GM12864 (cell line): ENCODE measurements around the gene METAP2.

ENCODE experiments used
- DNase-seq: peaks from one replicate; pipeline ENCODE4 v3.0.0-alpha.2; 2011; ENCODE audit warnings: low read depth
- H3K4me3 ChIP-seq: 2 replicates; pipeline ENCODE4 v1.5.1; 2011; ENCODE audit warnings: mild to moderate bottlenecking, low read depth, low read length, control low read depth
- TF ChIP-seq, protein P1 (sequence below): IDR thresholded peaks from 2 replicates; pipeline ENCODE4 v1.5.1; 2011; ENCODE audit warnings: low read depth, mild to moderate bottlenecking, moderate library complexity, low read length, control low read depth, inconsistent platforms; ENCODE audit errors: missing control alignments

Gene METAP2

DNA sequence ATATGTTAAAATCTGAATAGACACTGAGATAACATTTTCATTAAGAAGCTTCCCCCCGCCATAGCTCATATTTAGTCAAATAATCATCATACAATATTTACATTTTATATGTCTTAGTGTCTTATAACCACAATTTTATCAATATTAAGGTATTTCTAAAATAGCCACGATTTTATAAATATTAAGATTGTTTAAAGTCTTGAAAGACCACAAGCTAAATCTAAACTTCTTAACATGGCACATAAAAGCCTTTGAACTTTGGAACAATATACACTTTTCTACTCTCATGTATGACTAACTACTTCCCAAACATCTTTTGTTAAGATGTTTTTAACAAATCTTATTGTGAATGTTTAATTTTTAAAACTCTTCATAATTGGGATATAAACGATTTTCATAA lies 70.8 kb downstream of the METAP2 start:
- no peak for DNase-seq
- TF ChIP-seq, protein P1, sequence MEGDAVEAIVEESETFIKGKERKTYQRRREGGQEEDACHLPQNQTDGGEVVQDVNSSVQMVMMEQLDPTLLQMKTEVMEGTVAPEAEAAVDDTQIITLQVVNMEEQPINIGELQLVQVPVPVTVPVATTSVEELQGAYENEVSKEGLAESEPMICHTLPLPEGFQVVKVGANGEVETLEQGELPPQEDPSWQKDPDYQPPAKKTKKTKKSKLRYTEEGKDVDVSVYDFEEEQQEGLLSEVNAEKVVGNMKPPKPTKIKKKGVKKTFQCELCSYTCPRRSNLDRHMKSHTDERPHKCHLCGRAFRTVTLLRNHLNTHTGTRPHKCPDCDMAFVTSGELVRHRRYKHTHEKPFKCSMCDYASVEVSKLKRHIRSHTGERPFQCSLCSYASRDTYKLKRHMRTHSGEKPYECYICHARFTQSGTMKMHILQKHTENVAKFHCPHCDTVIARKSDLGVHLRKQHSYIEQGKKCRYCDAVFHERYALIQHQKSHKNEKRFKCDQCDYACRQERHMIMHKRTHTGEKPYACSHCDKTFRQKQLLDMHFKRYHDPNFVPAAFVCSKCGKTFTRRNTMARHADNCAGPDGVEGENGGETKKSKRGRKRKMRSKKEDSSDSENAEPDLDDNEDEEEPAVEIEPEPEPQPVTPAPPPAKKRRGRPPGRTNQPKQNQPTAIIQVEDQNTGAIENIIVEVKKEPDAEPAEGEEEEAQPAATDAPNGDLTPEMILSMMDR: no peak
- no peak overlapping the region for H3K4me3 ChIP-seq

DNA sequence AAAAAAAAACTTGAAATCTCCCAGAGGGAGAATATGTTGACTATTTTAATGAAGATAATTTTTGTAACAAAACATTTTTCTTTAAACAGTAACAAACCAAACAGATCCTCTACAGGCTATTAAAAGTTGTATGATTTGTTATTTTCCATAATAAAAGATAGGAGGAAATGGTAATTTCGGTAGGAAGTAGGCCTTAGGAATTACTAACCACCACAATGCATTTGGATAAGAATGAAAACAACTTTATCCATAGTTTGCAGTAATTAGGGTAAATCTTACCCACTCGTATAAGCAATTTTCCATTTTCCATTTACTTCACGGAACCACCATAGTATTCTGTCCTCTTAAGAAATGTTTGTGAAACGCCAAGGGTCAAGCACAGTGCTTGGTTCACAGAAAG lies 71.4 kb downstream of the METAP2 start:
- DNase-seq: no peak
- TF ChIP-seq, protein P1: no peak
- no peak overlapping the region for H3K4me3 ChIP-seq

DNA sequence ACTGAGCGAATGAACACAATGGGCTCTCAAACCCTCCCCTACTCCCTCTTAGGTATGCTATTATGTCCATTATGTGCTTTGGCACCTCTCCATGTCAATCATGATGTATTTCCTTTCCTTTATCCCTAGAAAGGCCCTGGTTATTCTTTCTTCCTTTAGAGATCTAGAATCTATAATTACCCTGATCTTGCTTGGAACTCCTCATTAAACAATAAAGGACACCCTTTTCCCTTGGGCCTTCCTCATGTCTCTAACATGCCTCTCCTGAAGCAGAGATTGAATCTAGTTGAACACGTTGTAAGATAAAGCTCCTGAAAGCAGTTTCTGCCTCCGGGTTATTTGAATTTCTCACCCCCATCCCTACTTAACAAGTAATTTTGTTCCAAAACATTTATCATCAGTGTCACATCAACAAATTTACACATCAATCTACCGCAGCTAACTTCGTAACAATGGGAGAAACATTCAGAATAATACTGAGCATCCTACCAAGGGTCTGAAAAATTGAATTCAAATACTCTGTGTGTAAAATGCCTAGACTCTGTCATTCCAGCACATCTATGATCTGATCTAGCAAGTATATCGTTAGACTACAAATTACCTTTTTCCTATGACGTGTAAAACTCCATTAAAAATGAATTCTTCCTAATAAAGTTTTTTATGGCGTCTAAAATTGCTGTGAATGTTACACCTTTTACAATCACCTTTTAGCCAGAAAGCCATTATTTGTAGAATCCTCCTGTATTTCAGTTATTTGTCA lies 72.0 kb downstream of the METAP2 start:
- no peak for DNase-seq
- TF ChIP-seq, protein P1: no peak

DNA sequence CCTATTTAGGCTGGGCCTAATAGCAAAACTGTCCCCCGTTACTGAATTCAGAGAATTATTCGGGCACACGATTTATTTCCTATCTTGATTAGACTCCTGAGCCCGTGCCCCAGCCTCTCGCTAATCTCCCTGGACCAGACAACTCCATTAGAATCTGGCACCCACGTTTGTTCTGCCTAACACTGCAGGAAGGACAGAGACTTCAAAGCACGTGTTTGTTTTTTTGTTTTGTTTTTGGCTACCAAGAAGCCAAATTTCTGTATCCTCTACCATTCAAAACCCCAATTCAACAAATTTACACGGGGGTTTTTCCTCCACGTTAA lies 72.5 kb downstream of the METAP2 start:
- DNase-seq: no peak
- TF ChIP-seq, protein P1: no peak
- no peak overlapping the region for H3K4me3 ChIP-seq

More for the DNA sequence above, 72.0 kb downstream of the METAP2 start:
- no peak overlapping the region for H3K4me3 ChIP-seq

DNA sequence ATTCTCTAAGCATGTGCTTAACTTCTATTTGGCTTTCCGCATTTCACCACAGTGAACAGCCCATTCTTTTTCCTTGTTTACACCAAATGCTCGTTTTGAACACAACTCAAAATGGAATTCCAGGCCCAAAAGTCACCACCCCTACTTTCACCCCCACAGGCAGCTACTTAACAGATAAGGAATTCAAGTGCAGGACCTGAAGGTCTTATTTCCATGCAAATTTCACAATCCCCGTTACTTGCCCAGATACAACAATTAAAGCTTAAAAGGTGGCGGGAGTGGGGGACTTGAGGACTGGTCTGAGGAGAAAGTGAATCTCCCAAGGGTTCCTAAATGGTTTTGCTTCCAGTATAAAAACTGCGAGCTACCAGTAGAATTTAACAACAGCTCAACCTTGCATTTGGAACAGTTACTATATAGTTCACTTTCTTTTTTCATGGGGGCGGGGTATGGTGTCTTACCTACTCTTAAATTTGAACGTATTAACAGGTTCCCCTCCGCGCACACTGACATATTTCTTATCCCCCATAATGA lies 73.6 kb downstream of the METAP2 start:
- H3K4me3 ChIP-seq: peak overlapping the region; percentile 18; the same call in 1 of the 2 replicates
- TF ChIP-seq, protein P1: no peak
- no peak for DNase-seq

DNA sequence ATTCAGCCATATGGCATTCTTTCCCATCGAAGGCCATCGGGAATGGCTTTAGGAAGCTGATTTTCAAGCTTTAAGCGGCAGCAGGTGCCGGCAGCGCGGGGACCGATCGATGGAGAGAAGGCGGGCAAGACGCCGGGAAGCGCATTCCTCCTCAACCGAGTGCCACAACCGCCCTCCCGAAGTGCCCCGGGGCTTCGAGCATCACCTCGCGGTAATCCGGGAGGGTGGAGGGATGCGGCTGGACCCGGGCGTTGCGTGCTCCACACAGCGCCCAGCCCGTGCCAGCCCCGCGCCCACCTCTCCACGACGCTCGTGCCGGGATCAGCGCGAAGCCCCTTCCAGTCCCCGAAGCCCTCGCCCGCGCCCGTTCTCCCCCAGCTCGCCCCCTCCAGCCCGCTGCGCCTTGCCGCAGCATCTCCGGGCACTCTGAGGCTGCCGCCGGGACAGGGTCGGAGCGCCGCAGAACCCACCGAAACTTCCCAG lies 74.1 kb downstream of the METAP2 start:
- peak overlapping the region; percentile 48 for H3K4me3 ChIP-seq
- TF ChIP-seq, protein P1: no peak
- no peak for DNase-seq
